HepG2 (cell line): ENCODE measurements around the gene PPM1H. TPM values are rescaled to one million over a fixed set of nuclear protein-coding genes. Genes with fewer than 3 reads are reported as not detected.
A peak's percentile ranks its signal among the peaks of the same experiment; 100 is the strongest.

Source experiments
- ATM ChIP-seq: fragments of 450-650 bp; IDR thresholded peaks from 2 replicates; pipeline ENCODE4 v1.7.1; 2017; ENCODE audit warnings: mild to moderate bottlenecking, borderline replicate concordance
- CAMTA2 ChIP-seq: sonication (generic); formaldehyde crosslinking; IDR thresholded peaks from 2 replicates; pipeline ENCODE4 v1.4.0; 2020; ENCODE audit warnings: mild to moderate bottlenecking, missing genetic modification reagents, borderline replicate concordance
- CREM ChIP-seq, 2 experiments: sonication (generic) in 1 of 2; formaldehyde crosslinking in 1 of 2; IDR thresholded peaks; 2 replicates each; pipeline versions ENCODE4 v1.4.0 to v1.6.1; 2016 to 2020; ENCODE audit warnings: antibody characterized with exemption in 1 of 2, mild to moderate bottlenecking in 1 of 2, missing genetic modification reagents in 1 of 2
- NFATC3 ChIP-seq: sonication (generic); formaldehyde crosslinking; IDR thresholded peaks from 2 replicates; pipeline ENCODE4 v1.5.1; 2020; ENCODE audit warnings: mild to moderate bottlenecking, missing genetic modification reagents
- NR2F1 ChIP-seq, 2 experiments: fragments of 450-650 bp in 1 of 2; formaldehyde crosslinking in 1 of 2; IDR thresholded peaks; 2 replicates each; pipeline versions ENCODE4 v1.5.0 to v1.6.1; 2016 to 2020; ENCODE audit warnings: mild to moderate bottlenecking in 1 of 2, missing compliant biosample characterization in 1 of 2, missing genetic modification reagents in 1 of 2, moderate library complexity in 1 of 2
- STAT6 ChIP-seq: sonication (generic); formaldehyde crosslinking; IDR thresholded peaks from 2 replicates; pipeline ENCODE4 v1.4.0; 2020; ENCODE audit warnings: missing genetic modification reagents, mild to moderate bottlenecking, borderline replicate concordance
- ZFP41 ChIP-seq: sonication (generic); formaldehyde crosslinking; IDR thresholded peaks from 2 replicates; pipeline ENCODE4 v1.4.0; 2020; ENCODE audit warnings: mild to moderate bottlenecking, missing genetic modification reagents, borderline replicate concordance
- ZMYM3 ChIP-seq: sonication (generic); formaldehyde crosslinking; IDR thresholded peaks from 2 replicates; pipeline ENCODE4 v1.5.1; 2020; ENCODE audit warnings: mild to moderate bottlenecking, missing genetic modification reagents
- ZNF460 ChIP-seq: sonication (generic); formaldehyde crosslinking; IDR thresholded peaks from 2 replicates; pipeline ENCODE4 v1.5.1; 2020; ENCODE audit warnings: missing genetic modification reagents, mild to moderate bottlenecking, borderline replicate concordance
- ZNF510 ChIP-seq: sonication (generic); formaldehyde crosslinking; IDR thresholded peaks from 2 replicates; pipeline ENCODE4 v1.4.0; 2020; ENCODE audit warnings: low read depth, mild to moderate bottlenecking, missing genetic modification reagents
- ZNF639 ChIP-seq: conservative IDR thresholded peaks from 2 replicates; pipeline ENCODE4 v1.6.1; 2018; ENCODE audit warnings: missing genetic modification reagents
- polyA plus RNA-seq, 8 experiments: library from polyadenylated mRNA; depleted of rRNA in 3 of 8; stranded (reverse) in 7 of 8; unstranded in 1 of 8; fragments of >200 nt; fragmentation: Illumina TruSeq in 4 of 8; extraction: Trizol in 4 of 8; gene quantifications; 2 replicates each; pipeline versions ENCODE4 v1.2.1 to v1.2.3, GENCODE V29; 2011 to 2016; ENCODE audit warnings: low read depth in 4 of 8, missing spikeins in 1 of 8, mixed read lengths in 1 of 8; ENCODE audit not compliant: insufficient read depth in 1 of 8
- total RNA-seq, 5 experiments: library from RNA; depleted of rRNA; stranded (reverse); fragments of >200 nt; fragmentation: Illumina TruSeq; extraction: Trizol; gene quantifications; 2 replicates each; pipeline ENCODE4 v1.2.3, GENCODE V29; 2016; ENCODE audit warnings: low read depth in 1 of 5
- TF ChIP-seq, protein P1 (sequence below): sonication (generic); formaldehyde crosslinking; IDR thresholded peaks from 2 replicates; pipeline ENCODE4 v1.4.0; 2020; ENCODE audit warnings: mild to moderate bottlenecking, missing genetic modification reagents
- TF ChIP-seq, protein P2 (sequence below): IDR thresholded peaks from 2 replicates; pipeline ENCODE4 v1.4.0; 2020; ENCODE audit warnings: mild to moderate bottlenecking, missing genetic modification reagents

PPM1H gene
- total and polyA plus RNA-seq, 2 of the 13 experiments (the other 11 are each of a cell fraction or from before 2014, with no cell fraction given): 29.1 to 38.1 TPM

- TF ChIP-seq NFATC3 (CRISPR knock-in tag): 0 out of 2 replicates have a peak, but pooled peaks have one; percentile 37
- no peak for TF ChIP-seq CREM (IDR thresholded peaks at IDR 0.05)
- no peak for TF ChIP-seq CREM (CRISPR knock-in tag; IDR thresholded peaks at IDR 0.05)
- peak; percentile 70; the same call in 1 of the 2 replicates for TF ChIP-seq CAMTA2
- peak; percentile 89 for TF ChIP-seq ZMYM3
- TF ChIP-seq, protein P1, sequence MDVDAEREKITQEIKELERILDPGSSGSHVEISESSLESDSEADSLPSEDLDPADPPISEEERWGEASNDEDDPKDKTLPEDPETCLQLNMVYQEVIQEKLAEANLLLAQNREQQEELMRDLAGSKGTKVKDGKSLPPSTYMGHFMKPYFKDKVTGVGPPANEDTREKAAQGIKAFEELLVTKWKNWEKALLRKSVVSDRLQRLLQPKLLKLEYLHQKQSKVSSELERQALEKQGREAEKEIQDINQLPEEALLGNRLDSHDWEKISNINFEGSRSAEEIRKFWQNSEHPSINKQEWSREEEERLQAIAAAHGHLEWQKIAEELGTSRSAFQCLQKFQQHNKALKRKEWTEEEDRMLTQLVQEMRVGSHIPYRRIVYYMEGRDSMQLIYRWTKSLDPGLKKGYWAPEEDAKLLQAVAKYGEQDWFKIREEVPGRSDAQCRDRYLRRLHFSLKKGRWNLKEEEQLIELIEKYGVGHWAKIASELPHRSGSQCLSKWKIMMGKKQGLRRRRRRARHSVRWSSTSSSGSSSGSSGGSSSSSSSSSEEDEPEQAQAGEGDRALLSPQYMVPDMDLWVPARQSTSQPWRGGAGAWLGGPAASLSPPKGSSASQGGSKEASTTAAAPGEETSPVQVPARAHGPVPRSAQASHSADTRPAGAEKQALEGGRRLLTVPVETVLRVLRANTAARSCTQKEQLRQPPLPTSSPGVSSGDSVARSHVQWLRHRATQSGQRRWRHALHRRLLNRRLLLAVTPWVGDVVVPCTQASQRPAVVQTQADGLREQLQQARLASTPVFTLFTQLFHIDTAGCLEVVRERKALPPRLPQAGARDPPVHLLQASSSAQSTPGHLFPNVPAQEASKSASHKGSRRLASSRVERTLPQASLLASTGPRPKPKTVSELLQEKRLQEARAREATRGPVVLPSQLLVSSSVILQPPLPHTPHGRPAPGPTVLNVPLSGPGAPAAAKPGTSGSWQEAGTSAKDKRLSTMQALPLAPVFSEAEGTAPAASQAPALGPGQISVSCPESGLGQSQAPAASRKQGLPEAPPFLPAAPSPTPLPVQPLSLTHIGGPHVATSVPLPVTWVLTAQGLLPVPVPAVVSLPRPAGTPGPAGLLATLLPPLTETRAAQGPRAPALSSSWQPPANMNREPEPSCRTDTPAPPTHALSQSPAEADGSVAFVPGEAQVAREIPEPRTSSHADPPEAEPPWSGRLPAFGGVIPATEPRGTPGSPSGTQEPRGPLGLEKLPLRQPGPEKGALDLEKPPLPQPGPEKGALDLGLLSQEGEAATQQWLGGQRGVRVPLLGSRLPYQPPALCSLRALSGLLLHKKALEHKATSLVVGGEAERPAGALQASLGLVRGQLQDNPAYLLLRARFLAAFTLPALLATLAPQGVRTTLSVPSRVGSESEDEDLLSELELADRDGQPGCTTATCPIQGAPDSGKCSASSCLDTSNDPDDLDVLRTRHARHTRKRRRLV (CRISPR knock-in tag): no peak; the same call in 1 of the 2 replicates
- TF ChIP-seq ZNF639: peak; percentile 97
- TF ChIP-seq ZNF510 (CRISPR knock-in tag): no peak
- TF ChIP-seq, protein P2, sequence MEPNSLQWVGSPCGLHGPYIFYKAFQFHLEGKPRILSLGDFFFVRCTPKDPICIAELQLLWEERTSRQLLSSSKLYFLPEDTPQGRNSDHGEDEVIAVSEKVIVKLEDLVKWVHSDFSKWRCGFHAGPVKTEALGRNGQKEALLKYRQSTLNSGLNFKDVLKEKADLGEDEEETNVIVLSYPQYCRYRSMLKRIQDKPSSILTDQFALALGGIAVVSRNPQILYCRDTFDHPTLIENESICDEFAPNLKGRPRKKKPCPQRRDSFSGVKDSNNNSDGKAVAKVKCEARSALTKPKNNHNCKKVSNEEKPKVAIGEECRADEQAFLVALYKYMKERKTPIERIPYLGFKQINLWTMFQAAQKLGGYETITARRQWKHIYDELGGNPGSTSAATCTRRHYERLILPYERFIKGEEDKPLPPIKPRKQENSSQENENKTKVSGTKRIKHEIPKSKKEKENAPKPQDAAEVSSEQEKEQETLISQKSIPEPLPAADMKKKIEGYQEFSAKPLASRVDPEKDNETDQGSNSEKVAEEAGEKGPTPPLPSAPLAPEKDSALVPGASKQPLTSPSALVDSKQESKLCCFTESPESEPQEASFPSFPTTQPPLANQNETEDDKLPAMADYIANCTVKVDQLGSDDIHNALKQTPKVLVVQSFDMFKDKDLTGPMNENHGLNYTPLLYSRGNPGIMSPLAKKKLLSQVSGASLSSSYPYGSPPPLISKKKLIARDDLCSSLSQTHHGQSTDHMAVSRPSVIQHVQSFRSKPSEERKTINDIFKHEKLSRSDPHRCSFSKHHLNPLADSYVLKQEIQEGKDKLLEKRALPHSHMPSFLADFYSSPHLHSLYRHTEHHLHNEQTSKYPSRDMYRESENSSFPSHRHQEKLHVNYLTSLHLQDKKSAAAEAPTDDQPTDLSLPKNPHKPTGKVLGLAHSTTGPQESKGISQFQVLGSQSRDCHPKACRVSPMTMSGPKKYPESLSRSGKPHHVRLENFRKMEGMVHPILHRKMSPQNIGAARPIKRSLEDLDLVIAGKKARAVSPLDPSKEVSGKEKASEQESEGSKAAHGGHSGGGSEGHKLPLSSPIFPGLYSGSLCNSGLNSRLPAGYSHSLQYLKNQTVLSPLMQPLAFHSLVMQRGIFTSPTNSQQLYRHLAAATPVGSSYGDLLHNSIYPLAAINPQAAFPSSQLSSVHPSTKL (CRISPR knock-in tag): peak; percentile 91
- no peak for TF ChIP-seq ZFP41
- no peak for TF ChIP-seq ATM
- peak; percentile 96 to 98 for TF ChIP-seq NR2F1 (CRISPR knock-in tag; IDR thresholded peaks at IDR 0.05)
- TF ChIP-seq STAT6: peak; percentile 77; the same call in 1 of the 2 replicates
- TF ChIP-seq ZNF460 (CRISPR knock-in tag): peak; percentile 63; the same call in 1 of the 2 replicates
These were observed at the start of gene PPM1H (continued) for GRCh38 chr12:62934799-62935674.
